ENCODE measurements around the gene FOXK1.

FOXK1 gene

DNA sequence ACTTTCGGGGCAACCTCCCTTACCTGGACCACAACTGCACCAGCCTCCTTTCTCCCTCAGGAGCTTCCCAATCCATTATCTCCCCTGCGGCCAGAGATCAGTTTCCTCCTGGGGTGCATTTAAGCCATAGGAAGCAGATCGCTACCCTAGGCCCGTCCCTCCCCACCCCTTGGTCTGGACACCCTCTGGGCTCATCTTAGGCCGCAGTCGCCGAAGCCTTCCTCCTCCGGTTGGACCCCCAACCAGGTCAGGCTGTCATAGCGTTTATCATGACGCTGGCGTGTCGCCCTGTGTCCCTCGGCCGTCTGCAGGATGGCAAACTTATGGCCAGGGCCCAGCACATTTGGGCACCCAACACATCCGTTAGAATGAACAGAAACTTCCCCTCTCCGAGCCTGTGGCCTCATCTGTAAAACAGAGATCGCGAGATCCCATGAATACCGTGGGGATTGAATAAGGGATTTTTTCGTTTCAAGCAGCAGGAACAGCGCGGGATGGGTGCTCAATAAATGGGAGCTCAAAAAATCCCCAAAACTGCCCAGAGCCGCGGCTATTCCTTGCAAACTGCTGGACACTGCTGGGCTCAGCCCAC, 92.7 kb downstream of the FOXK1 start:
- H3K4me3 ChIP-seq (ENCODE audit: low read length) = peak overlapping the region; percentile 70
- no peak for TF ChIP-seq ZNF274 (IDR thresholded peaks at IDR 0.05; ENCODE audit: low read depth, low read length)

DNA sequence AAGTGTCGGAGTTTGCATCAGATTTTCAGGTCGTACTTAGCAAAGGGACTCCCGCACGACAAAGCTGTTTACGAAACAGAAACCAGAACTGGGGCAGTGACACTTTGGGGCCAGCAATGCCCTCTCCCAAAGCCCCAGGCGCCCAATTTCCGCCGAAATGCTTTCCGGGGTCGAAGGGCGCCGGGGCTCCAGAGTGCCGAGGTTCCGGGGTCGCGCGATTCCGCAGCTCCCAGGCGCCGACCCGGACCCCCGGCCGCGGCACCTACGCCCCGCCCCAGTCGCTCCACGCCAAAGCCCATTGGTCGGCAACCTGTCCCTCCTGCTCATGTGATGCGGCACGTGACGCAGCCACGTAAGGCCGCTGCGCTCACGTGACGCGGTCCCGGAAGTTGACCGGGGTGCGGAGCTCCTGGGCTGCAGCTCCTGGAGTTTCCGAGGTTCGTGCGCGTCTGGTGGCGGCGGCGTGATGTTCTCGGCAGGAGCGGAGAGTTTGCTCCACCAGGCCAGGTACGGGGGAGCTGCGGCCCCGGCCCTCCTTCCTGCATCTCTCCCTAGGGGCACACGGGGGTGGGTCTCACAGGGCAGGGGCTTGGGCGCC, 93.3 kb downstream of the FOXK1 start, which contains the start of gene AP5Z1:
Gene AP5Z1 (plus strand): TSS at position 374 of the 598 bp plus-strand sequence. CDS start 93 bp downstream, at position 467.
- H3K4me3 ChIP-seq (ENCODE audit: low read length) = peak within 1 kb of the TSS; percentile 86
- no peak for TF ChIP-seq ZNF274 (IDR thresholded peaks at IDR 0.05; ENCODE audit: low read depth, low read length)

DNA sequence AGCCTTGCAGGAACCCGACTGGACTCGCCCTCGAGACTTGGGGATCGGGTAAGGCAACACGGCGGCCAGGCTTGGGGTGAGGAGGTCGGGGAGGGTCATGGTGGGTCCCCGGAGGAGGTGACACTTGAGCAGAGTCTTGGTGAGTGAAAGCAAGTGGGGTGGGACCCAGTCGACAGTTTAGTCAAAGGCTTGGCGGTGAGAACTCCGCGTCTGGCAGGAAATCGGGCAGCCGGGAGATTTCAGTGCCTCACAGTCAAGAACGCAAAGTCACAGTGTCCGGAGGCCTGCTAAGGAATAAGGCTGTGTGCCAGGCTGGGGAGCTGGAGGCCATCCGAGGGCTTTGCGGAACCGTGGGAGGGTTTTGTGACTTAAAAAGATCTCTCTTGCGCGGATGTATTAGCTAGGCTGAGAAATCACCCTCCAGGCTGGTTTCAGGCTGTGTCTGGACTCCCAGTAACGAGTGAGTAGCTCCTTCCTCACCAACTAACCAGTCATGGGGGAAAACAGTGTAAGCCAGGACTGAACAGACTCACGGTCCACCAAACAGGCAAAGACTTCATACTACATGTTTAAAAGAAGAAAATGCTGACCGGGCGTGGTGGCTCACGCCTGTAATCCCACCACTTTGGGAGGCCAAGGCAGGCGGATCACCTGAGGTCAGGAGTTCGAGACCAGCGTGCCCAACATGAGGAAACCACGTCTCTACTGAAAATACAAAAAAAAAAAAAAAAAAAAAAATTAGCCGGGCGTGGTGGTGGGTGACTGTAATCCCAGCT, 93.9 kb downstream of the FOXK1 start:
- no peak for TF ChIP-seq ZNF274 (IDR thresholded peaks at IDR 0.05; ENCODE audit: low read depth, low read length)
- peak overlapping the region; percentile 86 for H3K4me3 ChIP-seq (ENCODE audit: low read length)

DNA sequence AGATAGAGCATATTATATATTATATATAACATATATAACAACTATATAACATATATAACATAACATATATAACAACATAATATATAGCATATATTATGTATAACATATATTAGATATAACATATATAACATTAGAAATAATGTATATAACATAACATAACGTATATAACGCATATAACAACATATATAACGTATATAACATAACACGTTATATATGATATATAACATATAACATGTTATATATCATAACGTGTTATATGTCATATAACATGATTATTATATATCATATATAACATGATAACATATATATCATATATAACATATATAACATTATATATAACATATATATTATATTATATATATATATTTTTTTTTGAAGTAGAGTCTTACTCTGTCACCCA, 97.0 kb downstream of the FOXK1 start:
- no peak overlapping the region for H3K4me3 ChIP-seq (ENCODE audit: low read length)
- TF ChIP-seq ZNF274 (IDR thresholded peaks at IDR 0.05; ENCODE audit: low read depth, low read length) = no peak

DNA sequence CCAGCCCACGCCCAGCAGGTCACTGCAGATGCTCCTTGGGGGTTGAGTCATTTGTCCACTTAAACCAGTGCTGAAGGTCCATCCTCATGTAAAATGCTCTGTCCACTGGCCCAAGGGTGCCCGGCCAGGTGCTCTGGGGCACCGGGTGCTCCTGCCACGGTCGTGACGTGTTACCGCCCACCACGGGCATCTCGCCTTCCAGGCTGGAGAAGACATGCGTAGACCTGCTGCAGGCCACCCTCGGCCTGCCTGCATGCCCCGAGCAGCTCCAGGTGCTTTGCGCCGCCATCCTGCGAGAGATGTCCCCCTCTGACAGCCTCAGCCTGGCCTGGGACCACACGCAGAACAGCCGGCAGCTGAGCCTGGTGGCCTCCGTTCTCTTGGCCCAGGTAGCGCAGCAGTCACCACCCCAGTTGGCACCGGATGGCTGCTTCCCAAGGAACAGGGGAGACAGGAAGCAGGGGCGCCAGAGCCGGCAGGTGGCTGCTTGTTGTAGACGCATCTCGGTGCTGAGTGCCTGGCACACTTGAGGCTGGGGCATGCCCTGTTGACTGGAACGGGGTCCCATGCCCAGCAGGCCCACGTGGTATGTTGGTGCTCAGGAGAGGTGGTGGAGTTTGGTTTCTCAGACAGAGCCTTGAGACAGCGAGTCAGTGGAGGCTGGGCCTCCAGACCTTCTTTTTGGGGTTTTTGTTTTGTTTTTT, 99.4 kb downstream of the FOXK1 start:
- TF ChIP-seq ZNF274 (IDR thresholded peaks at IDR 0.05; ENCODE audit: low read depth, low read length) = no peak

DNA sequence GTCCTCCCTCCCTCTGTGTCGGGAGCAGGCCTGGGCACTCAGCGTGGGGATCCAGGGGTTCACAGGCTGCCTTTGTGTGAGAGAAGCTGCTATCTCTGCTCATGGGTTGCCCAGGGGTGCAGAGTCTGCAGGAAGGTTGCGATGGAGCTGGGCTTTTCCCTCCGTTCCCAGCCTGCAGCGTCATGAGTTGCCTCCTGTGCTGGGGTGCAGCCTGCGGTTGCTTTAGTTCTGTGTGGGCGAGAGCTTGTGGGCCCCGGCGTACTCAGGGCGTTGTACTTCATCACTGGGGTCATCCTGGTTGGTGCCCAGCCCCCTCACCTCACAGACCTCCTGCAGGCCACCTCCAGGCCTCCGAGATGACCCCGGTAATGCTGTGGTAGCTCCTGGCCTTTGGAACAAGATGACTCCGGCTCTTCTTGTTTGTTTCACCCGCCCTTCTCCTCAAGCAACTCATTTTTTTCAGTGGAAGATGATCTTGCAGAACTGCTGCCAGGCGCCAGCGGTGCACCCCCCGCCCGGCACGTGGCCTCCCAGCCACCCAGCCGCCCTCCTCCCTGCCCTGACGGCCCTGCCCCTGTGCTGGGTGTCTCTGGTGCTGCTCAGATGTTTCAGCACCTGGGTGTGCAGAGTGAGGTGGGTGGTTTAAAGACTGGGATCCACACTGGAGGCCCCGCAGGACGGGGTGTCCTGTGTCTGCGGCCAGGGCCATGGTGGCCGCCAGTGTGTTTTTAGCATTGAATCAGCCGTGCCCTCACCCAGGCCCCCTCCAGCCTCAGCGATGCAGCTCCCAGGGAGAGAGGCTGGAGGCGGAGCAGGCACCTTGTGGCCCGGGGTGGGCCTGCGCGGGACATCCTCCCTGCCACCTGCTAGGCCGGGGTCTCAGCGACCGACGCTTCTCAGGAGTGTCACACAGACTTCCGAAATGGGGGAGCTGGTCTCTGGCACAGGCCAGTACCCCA, 100.5 kb downstream of the FOXK1 start:
- TF ChIP-seq ZNF274 (IDR thresholded peaks at IDR 0.05; ENCODE audit: low read depth, low read length) = no peak

More for the DNA sequence above, 99.4 kb downstream of the FOXK1 start:
- H3K4me3 ChIP-seq (ENCODE audit: low read length) = no peak overlapping the region

DNA sequence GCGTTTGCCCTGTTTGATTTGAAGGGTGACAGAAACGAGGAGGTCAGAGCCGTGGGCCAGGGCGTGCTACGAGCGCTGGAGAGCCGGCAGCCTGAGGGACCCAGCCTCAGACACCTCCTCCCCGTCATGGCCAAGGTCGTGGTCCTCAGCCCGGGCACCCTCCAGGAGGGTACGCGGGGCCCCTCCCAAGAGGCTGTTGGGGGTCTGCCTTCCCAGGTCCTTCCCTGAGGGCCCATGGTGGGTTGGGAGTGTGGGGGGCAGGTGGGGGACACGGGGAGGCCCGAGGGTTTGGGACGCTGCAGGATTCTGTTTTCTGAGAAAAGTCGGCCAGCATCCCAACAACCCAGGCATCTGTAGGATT, 101.2 kb downstream of the FOXK1 start:
- H3K4me3 ChIP-seq (ENCODE audit: low read length) = no peak overlapping the region
- no peak for TF ChIP-seq ZNF274 (IDR thresholded peaks at IDR 0.05; ENCODE audit: low read depth, low read length)

More for the DNA sequence above, 100.5 kb downstream of the FOXK1 start:
- no peak overlapping the region for H3K4me3 ChIP-seq (ENCODE audit: low read length)

DNA sequence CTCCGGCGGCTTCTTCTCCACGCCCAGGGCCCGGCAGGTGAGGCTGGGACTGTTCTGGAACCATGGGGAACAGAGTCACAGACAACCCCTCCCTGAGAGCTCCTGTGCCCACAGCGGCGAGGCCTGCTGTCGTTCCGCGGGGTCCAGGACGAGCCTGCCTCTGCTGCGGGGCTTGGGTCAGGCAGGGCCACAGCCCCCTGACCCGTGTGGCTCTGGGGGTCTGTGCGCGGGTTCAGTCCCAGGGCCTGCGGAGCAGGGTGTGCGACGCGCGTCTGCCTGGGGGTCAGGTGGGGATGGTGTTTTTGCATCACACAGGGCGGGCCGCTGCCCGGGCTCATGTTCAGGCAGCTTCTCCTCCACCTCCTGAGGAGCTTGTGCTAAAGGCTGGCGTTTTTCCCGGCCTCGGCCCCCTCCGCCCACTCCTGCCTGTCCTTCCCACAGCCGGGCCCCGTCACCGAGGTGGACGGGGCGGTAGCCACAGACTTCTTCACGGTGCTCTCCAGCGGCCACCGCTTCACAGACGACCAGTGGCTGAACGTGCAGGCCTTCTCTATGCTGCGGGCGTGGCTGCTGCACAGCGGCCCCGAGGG, 101.8 kb downstream of the FOXK1 start:
- no peak overlapping the region for H3K4me3 ChIP-seq (ENCODE audit: low read length)
- no peak for TF ChIP-seq ZNF274 (IDR thresholded peaks at IDR 0.05; ENCODE audit: low read depth, low read length)

DNA sequence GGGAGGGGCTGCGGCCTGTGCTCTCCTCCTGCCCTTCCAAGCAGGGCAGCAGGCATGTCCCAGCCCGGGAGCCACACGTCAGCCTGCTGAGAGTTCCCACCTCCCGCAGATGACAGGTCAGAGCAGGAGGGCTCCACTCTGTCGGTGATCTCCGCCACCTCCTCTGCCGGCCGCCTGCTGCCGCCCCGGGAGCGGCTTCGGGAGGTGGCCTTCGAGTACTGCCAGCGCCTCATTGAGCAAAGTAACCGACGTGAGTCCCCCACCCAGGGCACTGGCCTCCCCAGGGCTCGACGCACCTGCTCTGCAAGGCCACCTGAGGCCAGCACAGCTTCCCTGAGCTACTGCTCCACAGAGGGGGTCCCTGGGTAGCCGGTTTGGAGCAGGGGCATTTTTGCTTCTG, 102.7 kb downstream of the FOXK1 start:
- no peak for TF ChIP-seq ZNF274 (IDR thresholded peaks at IDR 0.05; ENCODE audit: low read depth, low read length)
- H3K4me3 ChIP-seq (ENCODE audit: low read length) = no peak overlapping the region

DNA sequence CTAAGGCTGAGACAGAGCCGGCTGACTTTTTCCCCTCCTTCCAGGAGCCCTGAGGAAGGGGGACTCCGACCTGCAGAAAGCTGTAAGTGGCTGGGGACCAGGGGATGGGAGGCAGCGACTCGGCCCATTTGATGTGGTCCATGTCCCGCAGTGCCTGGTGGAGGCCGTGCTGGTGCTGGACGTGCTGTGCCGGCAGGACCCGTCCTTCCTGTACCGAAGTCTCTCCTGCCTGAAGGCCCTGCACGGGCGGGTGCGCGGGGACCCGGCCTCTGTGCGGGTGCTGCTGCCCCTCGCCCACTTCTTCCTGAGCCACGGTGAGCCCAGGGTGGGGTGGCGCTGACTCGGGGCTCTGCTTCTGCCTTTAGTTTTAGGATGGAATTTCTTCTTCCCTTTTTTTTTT, 103.3 kb downstream of the FOXK1 start:
- no peak for TF ChIP-seq ZNF274 (IDR thresholded peaks at IDR 0.05; ENCODE audit: low read depth, low read length)

DNA sequence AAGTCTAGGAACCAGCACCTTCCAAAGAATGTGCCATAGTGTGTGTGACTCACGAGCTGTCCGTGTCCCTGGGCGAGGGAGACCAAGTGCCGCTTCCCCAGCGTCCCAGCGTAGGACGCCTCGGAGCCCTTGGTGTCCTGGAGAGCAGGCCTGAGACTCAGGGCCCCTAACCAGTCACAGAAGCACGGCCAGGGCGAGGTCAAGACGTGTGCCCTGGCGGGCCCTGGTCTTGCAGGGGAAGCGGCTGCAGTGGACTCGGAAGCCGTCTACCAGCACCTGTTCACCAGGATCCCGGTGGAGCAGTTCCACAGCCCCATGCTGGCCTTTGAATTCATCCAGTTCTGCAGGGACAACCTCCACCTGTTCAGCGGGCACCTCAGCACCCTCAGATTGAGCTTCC, 103.9 kb downstream of the FOXK1 start:
- no peak for TF ChIP-seq ZNF274 (IDR thresholded peaks at IDR 0.05; ENCODE audit: low read depth, low read length)

More for the DNA sequence above, 103.3 kb downstream of the FOXK1 start:
- no peak overlapping the region for H3K4me3 ChIP-seq (ENCODE audit: low read length)

DNA sequence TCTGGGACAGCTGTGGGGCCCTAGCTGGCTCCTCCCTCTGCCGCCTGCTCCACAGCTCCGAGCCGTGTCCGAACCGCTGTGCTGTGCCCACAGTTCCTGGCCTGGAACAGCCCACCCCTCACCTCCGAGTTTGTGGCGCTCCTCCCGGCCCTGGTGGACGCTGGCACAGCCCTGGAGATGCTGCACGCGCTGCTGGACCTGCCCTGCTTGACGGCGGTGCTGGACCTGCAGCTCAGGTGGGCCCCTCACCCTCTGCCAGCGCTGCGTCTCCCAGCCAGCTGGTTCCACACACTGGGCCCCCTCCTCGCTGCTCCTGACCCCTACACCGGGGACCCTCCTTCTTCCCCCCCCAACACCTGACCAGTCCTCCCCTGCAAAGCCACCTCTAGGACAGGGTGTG, 105.4 kb downstream of the FOXK1 start:
- TF ChIP-seq ZNF274 (IDR thresholded peaks at IDR 0.05; ENCODE audit: low read depth, low read length) = no peak

More for the DNA sequence above, 103.9 kb downstream of the FOXK1 start:
- no peak overlapping the region for H3K4me3 ChIP-seq (ENCODE audit: low read length)

More for the DNA sequence above, 105.4 kb downstream of the FOXK1 start:
- no peak overlapping the region for H3K4me3 ChIP-seq (ENCODE audit: low read length)

Measured in GM08714 (cell line).